GM18502 (cell line): ENCODE results near the gene DTNA.
"Not testable (repeated sequence)": the region's sequence is repeated elsewhere in the genome, so short reads cannot be mapped to it uniquely, and the experiment has no call there.

ENCODE experiments used
- ATAC-seq: cut with Tn5 transposase; IDR thresholded peaks from one replicate; pipeline ENCODE4 v1.9.1; 2021; ENCODE audit warnings: mild to moderate bottlenecking; ENCODE audit not compliant: unreplicated experiment, poor library complexity

Gene DTNA

GRCh38 chr18:34720220-34720619 is 10.1 kb downstream of the DTNA start:
- no peak for ATAC-seq

- no peak for ATAC-seq
These were observed 13.0 kb downstream of the DTNA start for GRCh38 chr18:34723143-34723542.

GRCh38 chr18:34725737-34726136 is 15.6 kb downstream of the DTNA start:
- not testable (repeated sequence) for ATAC-seq

GRCh38 chr18:34726286-34727004 is 16.3 kb downstream of the DTNA start:
- ATAC-seq: no peak

GRCh38 chr18:34729264-34729663 is 19.2 kb downstream of the DTNA start:
- ATAC-seq: peak; percentile 83

- no peak for ATAC-seq
These were observed 19.8 kb downstream of the DTNA start for GRCh38 chr18:34729740-34730355.

- ATAC-seq: no peak
These were observed 20.7 kb downstream of the DTNA start for GRCh38 chr18:34730774-34731173.

- ATAC-seq: no peak
These were observed 24.0 kb downstream of the DTNA start for GRCh38 chr18:34734056-34734455.

GRCh38 chr18:34734526-34734925 is 24.4 kb downstream of the DTNA start:
- not testable (repeated sequence) for ATAC-seq

GRCh38 chr18:34738175-34738894 is 28.2 kb downstream of the DTNA start:
- no peak for ATAC-seq

- no peak for ATAC-seq
These were observed 30.0 kb downstream of the DTNA start for GRCh38 chr18:34740101-34740500.

- ATAC-seq: no peak
These were observed 30.6 kb downstream of the DTNA start for GRCh38 chr18:34740724-34741123.

- ATAC-seq: no peak
These were observed 31.3 kb downstream of the DTNA start for GRCh38 chr18:34741401-34741800.

- ATAC-seq: no peak
These were observed 32.8 kb downstream of the DTNA start for GRCh38 chr18:34742891-34743341.

- ATAC-seq: no peak
These were observed 34.5 kb downstream of the DTNA start for GRCh38 chr18:34744569-34744968.

GRCh38 chr18:34746614-34747013 is 36.5 kb downstream of the DTNA start:
- ATAC-seq: no peak

- ATAC-seq: no peak
These were observed 39.6 kb downstream of the DTNA start for GRCh38 chr18:34749721-34750120.

- no peak for ATAC-seq
These were observed 42.0 kb downstream of the DTNA start for GRCh38 chr18:34752056-34752455.

- ATAC-seq: no peak
These were observed 44.2 kb downstream of the DTNA start for GRCh38 chr18:34754300-34754699.

GRCh38 chr18:34757666-34758065 is 47.6 kb downstream of the DTNA start:
- ATAC-seq: no peak

GRCh38 chr18:34758378-34758948 is 48.4 kb downstream of the DTNA start:
- no peak for ATAC-seq
